ENCODE measurements around the gene HGD. TPM values are rescaled to one million over a fixed set of nuclear protein-coding genes. Genes with fewer than 3 reads are reported as not detected.
"Not testable (repeated sequence)": the region's sequence is repeated elsewhere in the genome, so short reads cannot be mapped to it uniquely, and the experiment has no call there.

The HGD gene
- total RNA-seq, 2 donors from 2014 or later, result 0.74 to 1.8 TPM

DNA sequence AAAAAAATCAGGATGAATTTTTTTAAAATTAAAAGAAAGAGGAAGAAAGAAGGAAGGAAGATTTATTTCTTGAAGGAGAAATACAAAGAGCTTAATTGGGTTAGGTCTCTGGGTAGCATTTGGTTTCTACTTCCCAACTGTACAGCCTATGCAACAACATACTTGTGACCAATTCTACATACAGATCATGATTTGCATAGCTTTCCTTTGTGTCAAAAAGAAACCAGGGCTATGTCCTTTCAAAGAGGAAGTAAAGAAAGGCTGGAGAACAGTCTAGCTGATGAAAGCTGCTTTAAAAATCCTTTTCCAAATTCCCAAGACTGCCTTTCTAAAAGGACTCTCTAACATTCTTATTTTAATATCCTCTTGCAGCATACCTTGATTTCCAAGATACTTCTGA, 6.1 kb upstream of the HGD start:
- Mint-ChIP-seq H3K27me3 (ENCODE audit: low read depth) (no peaks in the 10 kb centered on the region), H3K27ac (no peak overlapping the region), H3K9me3 (no peaks in the 10 kb centered on the region), H3K4me1 (ENCODE audit: low read depth) (no peaks in the 10 kb centered on the region), H3K4me3 (no peak overlapping the region), H3K36me3 (ENCODE audit: insufficient read depth in 2 of 2) (peaks cover 0 to 2% of the 10 kb centered on the region in 2 donors)
- no peak for DNase-seq
- ATAC-seq (replicated peaks in 1 of 2), result no peak

GRCh38 chr3:120685411-120685810, 3.4 kb upstream of the HGD start:
- H3K4me1 Mint-ChIP-seq (ENCODE audit: low read depth), result no peaks in the 10 kb centered on the region
- no peak overlapping the region for H3K27ac Mint-ChIP-seq
- H3K36me3 Mint-ChIP-seq (ENCODE audit: insufficient read depth in 2 of 2), result no peaks in the 10 kb centered on the region
- no peaks in the 10 kb centered on the region for H3K9me3 Mint-ChIP-seq
- H3K4me3 Mint-ChIP-seq, result no peak overlapping the region
- peaks cover 4% of the 10 kb centered on the region for H3K27me3 Mint-ChIP-seq (ENCODE audit: low read depth)
- DNase-seq (no peak), ATAC-seq (replicated peaks in 1 of 2) (no peak)

DNA sequence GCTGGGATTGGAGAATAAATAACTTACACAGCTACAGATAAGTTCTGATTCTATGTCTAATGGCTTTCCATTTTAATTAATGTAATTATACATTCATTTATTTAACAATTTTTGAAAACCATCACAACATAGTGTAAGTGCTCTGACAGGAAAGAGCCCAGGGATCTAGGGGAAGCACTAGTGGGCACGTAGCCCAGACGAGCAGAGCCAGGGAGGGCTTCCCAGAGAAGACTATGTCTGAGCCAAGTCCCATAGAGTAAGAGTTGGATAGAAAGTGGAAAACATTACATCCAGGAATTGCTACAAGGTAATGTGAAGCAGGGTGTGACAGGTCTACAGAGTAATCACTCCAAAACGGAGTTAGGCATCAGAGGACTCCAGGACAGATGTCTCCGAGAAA, 2.9 kb upstream of the HGD start:
- DNase-seq, result no peak
- H3K36me3 Mint-ChIP-seq (ENCODE audit: insufficient read depth in 2 of 2), result no peaks in the 10 kb centered on the region
- H3K4me3 Mint-ChIP-seq, result no peak overlapping the region
- no peak for ATAC-seq (replicated peaks in 1 of 2)
- H3K27ac Mint-ChIP-seq, result no peak overlapping the region
- H3K27me3 Mint-ChIP-seq (ENCODE audit: low read depth), result peaks cover 5% of the 10 kb centered on the region
- H3K9me3 Mint-ChIP-seq, result no peaks in the 10 kb centered on the region
- no peaks in the 10 kb centered on the region for H3K4me1 Mint-ChIP-seq (ENCODE audit: low read depth)

GRCh38 chr3:120683671-120684301, 1.7 kb upstream of the HGD start:
- H3K9me3 Mint-ChIP-seq, result no peaks in the 10 kb centered on the region
- no peaks in the 10 kb centered on the region for H3K4me1 Mint-ChIP-seq (ENCODE audit: low read depth)
- ATAC-seq (replicated peaks in 1 of 2) (no peak), DNase-seq (no peak)
- H3K27ac Mint-ChIP-seq, result no peak overlapping the region
- no peaks in the 10 kb centered on the region for H3K36me3 Mint-ChIP-seq (ENCODE audit: insufficient read depth in 2 of 2)
- H3K4me3 Mint-ChIP-seq, result no peak overlapping the region
- H3K27me3 Mint-ChIP-seq (ENCODE audit: low read depth), result peaks cover 5% of the 10 kb centered on the region

DNA sequence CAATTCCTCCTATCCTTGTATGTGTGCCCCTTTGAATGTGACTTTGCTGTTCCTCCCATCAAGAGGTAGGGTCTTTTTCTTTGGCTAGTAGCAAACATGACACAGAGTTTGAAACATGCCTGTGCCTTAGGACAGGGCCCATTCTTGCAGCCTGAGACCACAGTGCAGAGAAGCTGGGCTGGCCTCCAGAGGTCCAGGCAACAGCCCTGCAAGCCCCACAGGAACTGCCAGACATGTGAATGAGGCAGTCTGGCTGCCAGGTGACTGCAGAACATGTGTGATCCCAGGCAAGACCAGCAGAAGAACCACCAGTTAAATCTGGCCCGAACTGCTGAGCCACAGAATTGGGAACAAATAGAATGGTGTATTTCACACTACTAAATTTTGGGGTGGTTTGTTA, 1.2 kb upstream of the HGD start:
- DNase-seq, result no peak
- Mint-ChIP-seq H3K27ac (no peak overlapping the region), H3K4me3 (no peak overlapping the region), H3K9me3 (peaks cover 0 to 1% of the 10 kb centered on the region in 2 donors), H3K27me3 (ENCODE audit: low read depth) (peaks cover 5% of the 10 kb centered on the region), H3K36me3 (ENCODE audit: insufficient read depth in 2 of 2) (no peaks in the 10 kb centered on the region), H3K4me1 (ENCODE audit: low read depth) (peaks cover 4% of the 10 kb centered on the region)
- ATAC-seq (replicated peaks in 1 of 2), result no peak

DNA sequence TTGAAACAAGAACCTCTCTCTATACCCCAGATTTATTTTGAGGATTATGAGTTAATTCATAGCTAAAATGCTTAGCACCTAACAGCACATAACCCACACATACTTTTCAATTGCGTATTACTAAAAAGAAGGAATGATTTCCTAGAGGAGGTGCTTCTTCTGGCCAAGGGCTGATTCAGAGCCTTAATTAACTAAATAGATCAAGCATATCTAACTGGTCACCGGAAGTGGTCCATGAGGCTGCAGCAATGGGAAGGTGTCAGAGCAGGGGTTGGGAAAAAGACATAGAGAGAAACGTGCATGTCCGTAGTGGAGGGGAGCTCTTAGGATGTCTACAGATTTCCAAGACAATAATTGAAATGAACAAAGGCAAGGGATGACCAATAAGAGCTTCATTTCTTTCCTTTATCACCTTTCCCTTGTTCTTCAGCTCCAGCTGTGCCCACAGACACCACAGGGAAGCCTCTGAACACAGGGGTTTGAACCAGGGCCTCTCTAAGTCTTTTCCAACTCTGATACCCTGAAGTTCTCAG, 467 bp downstream of the HGD start:
- no peak overlapping the region for H3K27ac Mint-ChIP-seq
- H3K36me3 Mint-ChIP-seq (ENCODE audit: insufficient read depth in 2 of 2), result peaks cover 0 to 4% of the 10 kb centered on the region in 2 donors
- peaks cover 5% of the 10 kb centered on the region for H3K27me3 Mint-ChIP-seq (ENCODE audit: low read depth)
- H3K4me1 Mint-ChIP-seq (ENCODE audit: low read depth), result peaks cover 5% of the 10 kb centered on the region
- H3K9me3 Mint-ChIP-seq, result peaks cover 4% of the 10 kb centered on the region in 2 donors
- no peak for DNase-seq
- ATAC-seq (replicated peaks in 1 of 2), result no peak
- H3K4me3 Mint-ChIP-seq, result no peak overlapping the region

DNA sequence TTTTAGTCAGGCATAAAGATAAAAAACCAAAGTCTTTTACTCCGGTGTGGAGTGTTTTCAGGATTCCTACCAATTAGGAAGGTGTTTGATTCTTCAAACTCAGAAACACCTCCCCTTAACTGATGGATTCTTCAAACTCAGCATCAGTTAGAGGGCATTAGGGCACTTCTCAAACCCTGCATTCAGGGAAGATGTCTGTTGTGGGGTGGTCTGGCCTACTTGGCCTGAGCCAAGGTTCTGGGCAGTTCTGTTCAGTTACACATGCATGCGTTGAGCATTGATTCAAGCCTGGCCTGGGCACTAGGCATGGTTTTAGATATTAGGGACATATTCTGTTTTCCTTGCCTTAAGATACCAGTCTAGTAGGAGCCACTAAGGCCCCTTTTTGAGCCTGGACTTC, 1.0 kb downstream of the HGD start:
- Mint-ChIP-seq H3K4me1 (ENCODE audit: low read depth) (peaks cover 5% of the 10 kb centered on the region), H3K36me3 (ENCODE audit: insufficient read depth in 2 of 2) (peaks cover 0 to 4% of the 10 kb centered on the region in 2 donors)

DNA sequence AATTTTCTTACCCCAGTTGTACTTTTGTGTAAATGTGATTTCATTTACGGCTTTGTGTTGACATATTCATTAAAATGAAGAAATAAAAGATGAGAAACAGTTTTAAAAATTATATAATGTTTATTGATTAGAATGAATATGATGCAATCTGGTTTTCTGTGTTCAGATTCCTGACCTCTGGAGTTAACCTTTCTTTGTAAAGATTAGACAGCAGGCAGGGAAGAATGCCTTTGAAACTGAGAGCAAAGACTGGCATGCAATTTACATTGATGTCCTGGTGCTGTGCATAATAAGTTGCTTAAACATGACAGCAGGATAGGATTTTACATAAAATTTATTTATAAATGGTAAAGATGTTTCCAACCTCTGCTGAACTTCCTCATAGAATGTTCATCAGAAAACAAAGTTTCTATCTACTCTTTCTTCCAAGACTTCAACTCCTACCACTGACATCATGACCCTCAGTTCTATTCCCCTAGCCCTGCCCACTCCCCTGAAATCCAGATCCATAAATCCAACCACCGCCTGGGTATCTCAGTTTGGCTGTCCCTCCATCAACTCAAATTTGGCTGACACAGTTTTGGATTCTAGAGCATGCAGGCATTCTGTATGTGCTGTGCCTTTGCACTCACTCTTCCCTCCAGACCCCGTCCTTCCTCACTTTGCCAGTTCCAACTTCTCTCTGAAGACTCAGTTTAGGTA, 1.7 kb downstream of the HGD start:
- ATAC-seq (replicated peaks in 1 of 2) (no peak), DNase-seq (no peak)
- peaks cover 4% of the 10 kb centered on the region in 2 donors for H3K9me3 Mint-ChIP-seq
- peaks cover 0 to 4% of the 10 kb centered on the region in 2 donors for H3K36me3 Mint-ChIP-seq (ENCODE audit: insufficient read depth in 2 of 2)
- H3K4me1 Mint-ChIP-seq (ENCODE audit: low read depth), result peaks cover 5% of the 10 kb centered on the region
- H3K27me3 Mint-ChIP-seq (ENCODE audit: low read depth), result peaks cover 5% of the 10 kb centered on the region
- no peak overlapping the region for H3K27ac Mint-ChIP-seq
- no peak overlapping the region for H3K4me3 Mint-ChIP-seq

More for the DNA sequence above, 1.0 kb downstream of the HGD start:
- H3K27me3 Mint-ChIP-seq (ENCODE audit: low read depth), result peaks cover 5% of the 10 kb centered on the region
- H3K9me3 Mint-ChIP-seq, result peaks cover 4% of the 10 kb centered on the region in 2 donors
- no peak overlapping the region for H3K27ac Mint-ChIP-seq
- H3K4me3 Mint-ChIP-seq, result no peak overlapping the region
- DNase-seq (no peak), ATAC-seq (replicated peaks in 1 of 2) (no peak)

- Mint-ChIP-seq H3K4me1 (ENCODE audit: low read depth) (peaks cover 5% of the 10 kb centered on the region), H3K27me3 (ENCODE audit: low read depth) (peaks cover 5% of the 10 kb centered on the region), H3K27ac (no peak overlapping the region), H3K36me3 (ENCODE audit: insufficient read depth in 2 of 2) (peaks cover 0 to 4% of the 10 kb centered on the region in 2 donors), H3K4me3 (no peak overlapping the region), H3K9me3 (peaks cover 4% of the 10 kb centered on the region in 2 donors)
- ATAC-seq (replicated peaks in 1 of 2) (no peak), DNase-seq (no peak)
Measured at GRCh38 chr3:120678984-120679383, 3.1 kb downstream of the HGD start.

DNA sequence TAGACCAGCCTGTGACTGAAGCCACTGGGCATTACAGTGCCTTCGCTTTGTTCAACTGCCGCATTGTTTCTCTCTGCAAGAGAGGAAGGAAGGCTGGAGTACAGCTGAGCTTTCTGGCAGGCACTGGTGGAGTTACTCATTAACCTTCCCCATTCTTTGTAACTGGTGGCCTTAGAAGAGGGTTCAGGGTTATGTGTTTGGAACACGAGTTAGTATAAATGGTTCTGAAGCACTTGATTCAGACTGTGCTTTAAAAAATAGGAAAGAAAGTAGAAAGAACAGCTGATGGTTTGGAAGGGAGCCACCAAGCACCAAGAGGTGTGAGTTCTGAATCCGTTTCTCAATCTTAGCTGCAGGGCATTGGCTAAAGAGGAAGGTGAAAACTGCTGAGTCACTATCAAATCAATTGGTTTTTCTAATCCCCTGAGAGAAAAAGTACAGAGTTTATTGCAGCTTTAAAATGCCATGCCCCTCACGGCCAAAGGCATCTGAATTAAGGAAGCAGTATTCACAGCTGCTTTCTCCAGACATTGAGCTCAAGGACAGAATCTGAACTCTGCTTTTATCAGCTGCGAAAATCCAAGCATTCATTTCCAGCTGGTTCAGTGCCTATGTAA, 3.6 kb downstream of the HGD start:
- DNase-seq (no peak), ATAC-seq (replicated peaks in 1 of 2) (no peak)
- H3K4me1 Mint-ChIP-seq (ENCODE audit: low read depth), result peaks cover 5% of the 10 kb centered on the region
- peaks cover 5% of the 10 kb centered on the region for H3K27me3 Mint-ChIP-seq (ENCODE audit: low read depth)
- H3K4me3 Mint-ChIP-seq, result no peak overlapping the region
- peaks cover 0 to 4% of the 10 kb centered on the region in 2 donors for H3K36me3 Mint-ChIP-seq (ENCODE audit: insufficient read depth in 2 of 2)
- no peak overlapping the region for H3K27ac Mint-ChIP-seq
- peaks cover 4% of the 10 kb centered on the region in 2 donors for H3K9me3 Mint-ChIP-seq

- not testable (repeated sequence) for H3K4me3 Mint-ChIP-seq; ATAC-seq (replicated peaks in 1 of 2); H3K36me3 Mint-ChIP-seq (ENCODE audit: insufficient read depth in 2 of 2); H3K27ac Mint-ChIP-seq; H3K27me3 Mint-ChIP-seq (ENCODE audit: low read depth); H3K4me1 Mint-ChIP-seq (ENCODE audit: low read depth); DNase-seq; H3K9me3 Mint-ChIP-seq
Measured at GRCh38 chr3:120677193-120677592, 4.8 kb downstream of the HGD start.

DNA sequence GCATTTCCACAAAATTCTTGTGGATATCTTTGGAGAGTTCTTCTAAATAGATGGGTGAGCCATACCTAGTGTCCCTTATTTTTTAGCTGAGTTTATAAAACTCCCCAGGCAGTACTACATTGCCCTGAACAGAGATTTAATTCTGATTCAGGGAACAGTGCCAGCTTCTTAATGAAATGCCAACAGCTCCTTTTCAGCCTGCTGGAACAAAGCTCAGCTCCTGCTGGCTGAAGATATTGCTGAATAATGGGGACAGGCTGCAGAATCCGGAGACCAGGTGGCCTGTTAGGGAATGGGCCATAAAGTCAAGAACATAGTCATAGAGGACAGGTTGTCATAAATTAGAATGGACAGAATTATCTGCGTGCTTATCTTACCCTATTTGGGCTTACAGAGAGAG, 8.9 kb downstream of the HGD start:
- Mint-ChIP-seq H3K36me3 (ENCODE audit: insufficient read depth in 2 of 2) (peaks cover 0 to 4% of the 10 kb centered on the region in 2 donors), H3K4me3 (no peak overlapping the region), H3K4me1 (ENCODE audit: low read depth) (peaks cover under 1% of the 10 kb centered on the region), H3K9me3 (peaks cover 3 to 4% of the 10 kb centered on the region in 2 donors), H3K27me3 (ENCODE audit: low read depth) (no peaks in the 10 kb centered on the region), H3K27ac (no peak overlapping the region)
- DNase-seq, result no peak
- no peak for ATAC-seq (replicated peaks in 1 of 2)

GRCh38 chr3:120670576-120670975, 11.5 kb downstream of the HGD start:
- peaks cover 8% of the 10 kb centered on the region for H3K27me3 Mint-ChIP-seq (ENCODE audit: low read depth)
- no peak overlapping the region for H3K27ac Mint-ChIP-seq
- H3K9me3 Mint-ChIP-seq, result no peaks in the 10 kb centered on the region
- DNase-seq, result no peak
- ATAC-seq (replicated peaks in 1 of 2), result no peak
- H3K4me3 Mint-ChIP-seq, result no peak overlapping the region
- peaks cover 0 to 1% of the 10 kb centered on the region in 2 donors for H3K36me3 Mint-ChIP-seq (ENCODE audit: insufficient read depth in 2 of 2)
- H3K4me1 Mint-ChIP-seq (ENCODE audit: low read depth), result no peaks in the 10 kb centered on the region
